Measurements from ENCODE around the gene CELSR1.
"Not testable (repeated sequence)": the region's sequence is repeated elsewhere in the genome, so short reads cannot be mapped to it uniquely, and the experiment has no call there.

Gene CELSR1

DNA sequence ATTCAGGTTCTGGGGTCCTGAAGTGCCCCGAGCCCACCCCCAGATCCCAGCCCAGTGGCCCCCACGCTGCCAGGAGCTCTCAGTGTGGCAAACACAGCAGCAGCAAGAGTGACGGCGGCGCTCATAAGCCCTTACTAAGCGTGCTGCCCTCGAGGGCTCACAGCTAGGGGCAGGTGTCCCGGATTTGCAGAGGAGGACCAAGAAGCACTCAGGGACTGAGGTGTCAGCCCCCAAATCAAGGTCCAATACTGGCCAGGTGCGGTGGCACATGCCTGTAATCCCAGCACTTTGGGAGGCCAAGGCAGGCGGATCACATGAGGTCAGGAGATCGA, 25.4 kb downstream of the CELSR1 start:
- no peak for DNase-seq

DNA sequence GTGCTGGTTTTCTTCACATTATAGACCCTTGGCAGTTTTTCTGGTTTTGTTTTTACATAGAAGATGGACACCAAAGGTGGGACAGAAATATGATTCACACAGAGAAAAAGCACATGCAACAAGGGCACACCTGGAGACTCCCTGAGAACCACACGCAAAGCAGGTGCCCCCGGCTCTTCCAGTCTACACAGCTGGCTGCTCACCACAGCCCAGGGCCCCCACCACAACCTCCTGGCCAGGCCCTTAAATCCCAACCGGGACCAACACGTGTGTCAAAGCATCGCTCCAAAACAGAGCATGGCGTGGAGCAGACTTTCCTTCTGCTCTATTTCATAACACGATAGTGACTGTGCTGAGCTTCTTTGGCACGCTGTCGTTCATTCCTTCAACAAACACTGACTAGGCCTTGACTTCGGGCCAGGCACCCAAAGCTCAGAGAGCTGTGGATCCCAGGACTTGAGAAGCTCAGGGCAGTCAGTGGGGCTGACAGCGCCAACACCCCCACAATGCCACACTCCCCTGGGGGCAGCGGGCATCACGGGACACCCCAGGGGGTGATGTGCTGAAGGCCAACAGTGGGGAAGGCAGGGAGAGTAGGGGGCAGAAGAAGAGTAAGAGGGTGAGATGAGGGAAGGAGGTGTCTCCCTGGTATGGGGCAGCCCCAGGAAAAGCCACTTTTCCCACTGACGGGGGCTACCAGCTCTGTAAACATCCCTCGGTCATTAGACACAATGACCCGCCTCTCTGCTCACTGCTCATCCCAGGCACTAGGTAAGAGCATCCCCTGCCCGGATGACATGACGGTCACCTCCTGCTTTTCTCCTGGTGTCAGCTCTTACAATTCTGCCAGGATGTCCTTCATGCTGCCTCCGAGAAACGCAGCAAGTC, 26.0 kb downstream of the CELSR1 start:
- no peak for DNase-seq

GRCh38 chr22:46509416-46510089, 27.9 kb downstream of the CELSR1 start:
- DNase-seq: no peak

DNA sequence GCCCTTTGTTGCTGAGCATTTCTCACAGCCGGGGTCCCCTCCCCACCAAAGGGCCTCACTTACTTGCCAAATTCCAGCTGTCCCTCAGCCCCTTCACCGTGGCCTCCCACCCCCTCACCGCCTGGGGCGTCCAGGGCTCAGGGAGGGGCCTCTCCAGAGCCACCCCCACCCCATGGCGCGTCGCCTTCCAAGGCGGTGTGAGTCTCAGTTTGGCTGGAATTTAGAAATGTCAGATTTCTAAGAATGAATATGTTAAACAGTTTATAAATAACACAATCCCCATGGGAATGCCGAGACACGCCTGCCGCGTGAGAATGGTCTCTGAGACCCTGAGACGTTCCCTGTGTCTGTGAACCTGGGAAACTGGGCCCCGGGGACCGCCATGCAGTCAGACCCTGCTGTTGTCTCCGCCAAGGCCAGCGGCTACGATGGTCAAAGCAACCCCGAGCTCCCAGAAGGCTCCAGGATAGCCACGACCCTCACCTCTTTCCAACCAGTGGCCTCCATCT, 28.9 kb downstream of the CELSR1 start:
- no peak for DNase-seq

GRCh38 chr22:46507451-46508425, 29.7 kb downstream of the CELSR1 start:
- DNase-seq: no peak

DNA sequence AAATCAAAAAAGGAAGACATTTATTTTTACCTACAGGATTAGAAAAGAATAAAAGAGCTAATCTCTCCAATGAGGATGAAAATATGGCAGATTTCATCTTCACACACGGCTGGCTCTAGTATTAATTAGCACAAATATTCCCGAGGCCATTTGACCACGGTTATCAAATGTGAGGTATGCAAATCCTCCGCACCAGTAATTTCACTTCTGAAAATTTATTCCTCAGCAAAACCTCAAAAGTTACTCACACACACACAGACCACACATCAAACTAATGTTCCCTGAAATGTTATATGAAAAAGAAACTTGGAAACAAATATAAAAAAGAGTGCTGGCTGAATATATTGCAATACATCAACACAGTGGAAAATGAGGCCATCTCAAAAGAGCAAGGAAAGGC, 32.8 kb downstream of the CELSR1 start:
- no peak for DNase-seq

- no peak for DNase-seq
These were observed 34.8 kb downstream of the CELSR1 start for GRCh38 chr22:46502440-46503175.

- DNase-seq: no peak
These were observed 35.7 kb downstream of the CELSR1 start for GRCh38 chr22:46501701-46502100.

DNA sequence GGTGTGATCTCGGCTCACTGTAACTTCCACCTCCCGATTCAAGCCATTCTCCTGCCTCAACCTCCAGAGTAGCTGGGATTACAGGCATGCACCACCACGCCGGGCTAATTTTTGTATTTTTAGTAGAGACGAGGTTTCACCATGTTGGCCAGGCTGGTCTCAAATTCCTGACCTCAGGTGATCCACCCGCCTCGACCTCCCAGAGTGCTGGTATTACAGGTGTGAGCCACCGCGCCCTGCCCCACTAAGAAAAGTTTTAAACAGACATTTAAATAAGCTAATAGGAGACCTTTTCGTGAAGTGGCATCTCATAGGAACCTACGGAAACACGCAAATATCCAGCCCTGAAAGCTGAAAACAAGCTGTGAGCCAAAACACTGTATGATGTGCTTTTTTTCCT, 36.2 kb downstream of the CELSR1 start:
- DNase-seq: not testable (repeated sequence)

DNA sequence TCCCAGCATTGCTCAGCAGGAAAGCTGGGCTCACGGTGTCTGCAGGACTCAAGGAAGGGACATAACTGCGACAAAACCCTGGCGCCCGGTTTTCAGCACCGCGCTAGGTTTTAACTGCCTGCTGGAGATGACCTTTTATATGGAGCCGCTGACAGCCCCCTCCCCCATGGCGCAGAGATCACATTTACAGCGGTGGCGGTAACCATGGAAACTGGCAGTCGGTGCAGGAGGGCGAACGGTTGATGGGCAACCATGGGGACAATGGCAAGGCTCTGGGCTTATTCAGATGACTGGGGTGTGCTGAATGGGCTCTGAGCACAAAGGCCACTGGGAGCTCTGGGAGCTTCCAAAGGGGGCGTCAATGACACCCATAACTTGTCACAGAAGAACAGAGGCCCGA, 37.2 kb downstream of the CELSR1 start:
- no peak for DNase-seq

DNA sequence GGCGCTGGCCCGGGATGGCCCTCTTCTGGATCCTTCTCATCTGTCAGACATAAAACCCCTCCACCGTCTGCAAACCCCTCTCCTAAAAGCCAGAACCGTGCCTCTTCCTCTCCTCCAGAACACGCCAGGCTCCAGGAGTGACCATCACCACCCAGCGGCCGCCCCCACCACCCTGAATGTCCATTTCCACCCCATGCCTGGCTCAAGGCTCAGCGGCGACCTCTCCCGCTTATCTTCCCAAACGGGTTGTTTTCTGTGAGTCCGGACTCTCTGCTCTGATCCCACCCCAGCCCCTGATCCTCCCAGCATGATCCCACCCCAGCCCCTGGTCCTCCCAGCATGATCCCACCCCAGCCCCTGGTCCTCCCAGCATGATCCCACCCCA, 37.6 kb downstream of the CELSR1 start:
- no peak for DNase-seq

GRCh38 chr22:46491946-46492345, 45.5 kb downstream of the CELSR1 start:
- no peak for DNase-seq

DNA sequence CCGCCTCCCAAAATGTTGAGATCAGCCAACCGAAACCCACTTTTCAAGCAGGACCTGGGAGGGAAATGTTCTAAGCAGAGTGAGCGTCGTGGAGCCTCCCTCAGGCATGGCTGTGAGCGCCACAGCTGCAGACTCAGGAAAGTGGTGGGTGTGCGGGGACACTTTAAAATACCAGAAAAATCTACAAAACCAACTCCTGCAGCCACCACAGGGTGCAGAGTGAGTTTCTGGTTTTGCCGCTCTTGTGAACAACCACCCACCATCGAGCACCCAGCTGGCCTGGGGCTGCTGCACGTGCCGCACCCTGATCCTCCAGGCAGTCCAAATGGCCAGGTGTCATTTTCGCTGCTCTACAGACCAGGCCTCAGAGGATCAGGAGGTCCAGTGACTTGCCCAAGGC, 46.9 kb downstream of the CELSR1 start:
- no peak for DNase-seq

- DNase-seq: no peak
These were observed 50.3 kb downstream of the CELSR1 start for GRCh38 chr22:46486996-46487717.

GRCh38 chr22:46484861-46485595, 52.4 kb downstream of the CELSR1 start:
- no peak for DNase-seq

- DNase-seq: no peak
These were observed 53.1 kb downstream of the CELSR1 start for GRCh38 chr22:46484156-46484860.

- DNase-seq: no peak
These were observed 54.1 kb downstream of the CELSR1 start for GRCh38 chr22:46483353-46483752.

DNA sequence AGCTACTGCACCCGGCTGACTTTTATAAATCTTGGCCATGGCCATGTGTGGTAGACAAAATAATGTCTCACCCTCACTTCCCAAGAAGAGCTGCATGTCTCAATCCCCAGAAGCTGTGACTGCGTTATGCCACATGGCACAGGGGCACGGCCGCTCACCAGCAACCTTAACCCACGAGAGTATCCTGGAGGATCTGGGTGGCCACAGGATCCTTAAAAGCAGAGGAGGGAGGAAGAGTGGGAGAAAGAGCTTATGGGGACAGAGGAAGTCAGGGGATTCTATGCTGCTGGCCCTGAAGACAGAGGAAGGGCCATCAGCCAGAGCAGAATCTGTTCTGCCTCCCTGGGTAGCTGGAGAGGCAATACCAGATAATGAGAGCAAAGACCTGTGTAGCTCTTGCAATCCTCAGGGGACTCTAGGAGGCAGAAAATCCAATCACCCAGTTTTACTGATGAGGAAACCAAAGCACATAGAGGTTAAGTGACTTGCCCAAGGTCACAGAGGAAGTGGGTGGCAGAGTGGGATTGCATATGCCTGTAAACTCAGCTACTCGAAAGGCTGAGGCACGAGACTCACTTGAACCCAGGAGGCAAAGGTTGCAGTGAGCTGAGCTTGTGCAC, 55.3 kb downstream of the CELSR1 start:
- no peak for DNase-seq

DNA sequence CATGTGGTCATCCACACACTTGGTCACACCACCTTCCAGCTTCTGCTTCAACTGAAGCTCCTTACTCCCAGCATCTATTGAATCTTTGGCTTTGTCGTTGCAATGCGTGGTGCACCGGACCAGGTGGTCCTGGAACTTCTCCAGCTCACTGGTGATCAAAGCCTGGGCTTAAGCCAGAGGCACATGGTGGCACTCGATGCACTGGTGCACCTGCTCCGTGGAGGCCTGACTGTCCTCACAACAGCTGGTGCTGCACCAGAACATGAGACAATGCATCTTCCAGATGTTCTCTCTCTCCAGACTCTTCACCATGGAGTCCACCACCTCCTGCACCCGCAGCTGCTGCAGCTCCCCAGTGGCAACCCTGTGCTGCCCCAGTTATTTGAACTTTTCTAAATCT, 56.0 kb downstream of the CELSR1 start:
- DNase-seq: no peak

DNA sequence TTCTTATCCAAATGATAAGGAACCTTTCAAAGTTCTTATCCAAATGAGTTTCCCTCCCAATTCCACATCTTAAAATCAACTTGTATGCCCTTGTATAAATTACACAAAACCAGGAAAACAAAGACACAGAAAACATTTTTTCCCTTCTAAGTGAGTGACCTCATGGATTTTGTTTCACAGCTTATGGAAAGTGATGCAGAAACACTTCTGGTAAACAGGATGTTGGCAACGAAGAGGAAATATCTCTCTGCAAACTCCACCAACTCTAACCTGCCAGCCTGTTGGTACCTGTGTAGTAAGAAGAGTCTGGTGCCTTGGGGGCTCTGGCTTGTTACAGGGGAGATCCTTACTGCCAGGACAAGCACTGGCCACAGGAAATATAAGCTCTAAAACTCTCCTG, 57.0 kb downstream of the CELSR1 start:
- DNase-seq: no peak
